AG08395 (cell line): Measurements from ENCODE around the gene CD248.
"Not testable (repeated sequence)": the region's sequence is repeated elsewhere in the genome, so short reads cannot be mapped to it uniquely, and the experiment has no call there.

Experiments
- DNase-seq: peaks from one replicate; pipeline ENCODE4 v3.0.0; 2012; ENCODE audit warnings: mixed read lengths, low spot score

CD248 gene

GRCh38 chr11:66289548-66290329 lies 27.1 kb downstream of the CD248 start:
- no peak for DNase-seq

DNA sequence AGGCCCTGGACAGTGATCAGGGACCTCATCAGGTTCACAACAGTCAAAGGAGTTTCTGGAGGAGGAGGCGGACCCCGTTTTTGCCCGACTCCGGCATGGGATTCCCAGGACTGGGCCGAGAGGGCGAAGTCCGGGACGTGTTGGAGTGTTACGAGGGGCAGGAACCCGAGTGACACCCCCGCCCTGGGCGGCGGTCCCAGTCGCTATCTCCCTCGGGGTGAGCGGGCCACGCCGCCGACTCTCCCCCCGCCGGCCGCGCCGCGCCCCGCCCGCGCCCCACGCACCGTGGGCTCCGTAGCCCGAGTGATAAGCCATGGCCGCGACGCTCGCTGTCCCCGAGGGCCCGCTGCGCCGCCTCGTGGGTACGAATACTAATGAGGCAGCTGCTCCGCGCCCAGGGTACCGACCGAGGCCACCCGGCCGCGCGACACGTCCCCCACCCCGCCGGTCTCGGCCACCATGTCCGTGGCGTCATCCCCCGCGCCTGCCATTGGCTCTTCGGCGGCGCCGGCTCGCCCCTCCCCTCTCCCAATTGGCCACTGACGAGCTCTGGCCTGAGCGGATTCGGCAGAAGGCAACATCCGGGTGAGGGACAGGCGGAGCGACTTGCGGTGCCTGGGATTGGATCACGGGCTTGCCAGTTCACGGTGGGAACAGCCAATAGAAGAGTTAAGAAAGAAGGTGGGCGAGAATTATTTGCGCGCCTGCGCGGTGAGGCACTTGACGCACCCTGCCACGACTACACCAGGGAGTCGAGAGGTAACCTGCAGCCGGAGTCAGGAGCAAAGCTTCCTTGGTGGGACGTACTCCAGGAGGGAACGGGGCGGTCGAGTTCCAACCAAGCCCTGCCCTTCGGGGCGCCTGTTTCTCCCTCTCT lies 27.9 kb downstream of the CD248 start, which contains the start of gene YIF1A:
YIF1A (minus strand) TSS at position 473 of the 877 bp plus-strand sequence; CDS start at position 315, 158 bp downstream.
- peak; percentile 100 for DNase-seq

GRCh38 chr11:66287889-66288670 lies 28.8 kb downstream of the CD248 start:
- DNase-seq: no peak

- DNase-seq: no peak
Measured at GRCh38 chr11:66287211-66287888, 29.5 kb downstream of the CD248 start.

DNA sequence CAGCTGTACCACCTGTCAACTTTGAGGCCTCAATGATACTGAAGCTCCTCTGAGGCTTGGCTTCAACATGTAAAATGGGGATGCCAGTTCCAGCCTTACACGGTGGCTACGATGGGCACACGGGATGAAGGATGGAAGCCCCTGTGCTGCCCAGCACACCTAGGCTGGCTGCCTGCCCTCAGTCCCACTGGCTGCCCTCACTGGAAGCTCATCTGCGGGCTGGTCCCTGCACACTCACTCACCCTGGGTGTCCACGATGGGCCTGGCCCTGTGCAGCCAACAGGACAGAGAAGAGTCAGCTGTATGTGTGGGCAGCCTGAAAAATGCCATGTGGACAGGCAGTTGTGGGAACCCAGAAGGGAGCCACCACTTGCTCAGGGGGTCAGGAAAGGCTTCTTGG lies 30.1 kb downstream of the CD248 start:
- no peak for DNase-seq

DNA sequence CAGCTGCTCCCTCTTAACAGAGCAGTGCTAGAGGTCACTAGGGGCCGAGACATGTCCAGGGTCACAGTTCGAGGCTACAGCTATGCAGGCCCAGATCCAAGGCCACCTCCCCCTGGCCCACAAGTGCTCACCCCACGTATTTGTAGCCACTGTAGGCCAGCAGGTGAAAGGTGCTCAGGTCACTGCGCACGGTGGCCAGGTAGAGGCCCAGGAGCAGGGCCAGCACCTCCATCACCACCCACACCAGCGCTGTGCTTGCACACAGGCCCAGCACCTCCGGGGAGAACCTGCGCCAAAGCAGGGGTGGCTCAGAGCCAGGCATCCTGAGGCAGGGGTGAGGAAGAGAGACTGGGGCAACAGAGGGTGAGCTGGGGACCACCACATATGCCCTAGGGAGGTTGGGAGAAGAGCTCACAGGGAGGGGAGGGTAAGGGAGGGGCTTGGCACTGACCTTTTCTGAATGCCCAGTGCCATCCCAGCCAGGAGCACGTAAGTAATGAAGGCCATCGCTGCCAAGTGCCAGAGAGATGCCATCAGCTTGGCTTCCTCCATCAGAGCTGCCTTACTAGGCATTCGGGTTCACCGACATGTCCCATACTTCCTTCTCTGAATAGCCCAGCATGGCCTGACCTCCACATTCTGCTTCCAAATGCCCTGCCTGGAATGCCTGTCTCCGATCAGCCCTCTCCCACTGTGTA lies 31.4 kb downstream of the CD248 start:
- no peak for DNase-seq

DNA sequence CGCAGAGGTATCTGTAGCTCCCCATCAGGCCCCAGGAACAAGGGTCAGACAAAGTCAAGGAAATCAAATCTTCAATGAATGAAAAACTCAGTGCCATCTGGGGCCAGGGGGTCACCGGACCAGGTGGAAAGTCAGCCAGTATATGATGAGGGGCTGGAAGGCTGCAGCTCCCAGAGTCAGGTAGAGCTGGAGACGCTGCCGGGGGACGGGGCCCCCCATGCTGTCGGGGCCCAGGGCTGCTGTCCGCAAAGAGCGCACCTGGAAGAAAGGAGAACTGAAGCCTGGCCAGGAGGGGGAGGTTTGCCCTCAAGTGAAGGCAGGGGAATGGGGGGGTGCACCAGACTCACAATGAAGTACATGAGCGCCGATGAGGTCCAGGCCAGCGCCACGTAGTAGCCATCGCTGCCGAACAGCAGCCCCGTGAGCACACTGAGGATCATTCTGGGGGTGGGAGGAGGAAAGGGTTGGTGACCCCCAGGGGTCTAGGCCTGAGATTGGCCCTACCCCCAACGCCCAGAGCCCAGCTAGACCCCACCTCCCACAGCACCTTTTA lies 32.2 kb downstream of the CD248 start:
- DNase-seq: no peak

DNA sequence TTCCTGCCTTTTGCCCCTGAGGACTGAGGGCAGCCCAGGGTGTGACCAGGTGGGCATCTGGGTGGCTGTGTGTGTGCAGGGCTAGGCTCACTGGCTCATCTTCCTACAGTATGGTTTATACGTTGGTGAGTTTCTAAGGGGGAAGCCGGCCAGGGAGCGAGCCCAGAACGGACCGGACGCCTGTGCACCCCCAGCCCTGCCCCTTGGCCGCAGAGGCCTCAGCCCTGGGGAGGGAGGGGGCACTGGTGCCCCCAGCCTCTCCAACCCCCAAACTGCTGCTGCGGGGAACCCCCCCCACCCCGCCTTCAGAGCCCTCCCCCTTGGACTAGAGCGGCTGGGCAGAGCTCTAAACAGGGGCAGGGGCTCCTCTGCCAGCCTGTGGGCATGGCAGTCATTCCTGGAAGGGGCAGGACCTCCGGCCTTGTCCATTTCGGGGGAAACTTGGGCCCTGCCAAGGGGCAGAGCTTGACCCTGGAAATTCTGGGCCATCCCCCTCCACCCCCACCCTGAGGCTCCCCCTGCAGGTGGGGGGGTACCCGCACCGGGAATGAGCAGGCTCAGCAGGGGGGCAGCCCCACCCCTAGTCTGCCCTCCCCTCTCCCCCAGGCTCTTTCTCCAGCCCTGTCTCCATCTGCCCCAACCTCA lies 33.3 kb downstream of the CD248 start:
- DNase-seq: no peak

DNA sequence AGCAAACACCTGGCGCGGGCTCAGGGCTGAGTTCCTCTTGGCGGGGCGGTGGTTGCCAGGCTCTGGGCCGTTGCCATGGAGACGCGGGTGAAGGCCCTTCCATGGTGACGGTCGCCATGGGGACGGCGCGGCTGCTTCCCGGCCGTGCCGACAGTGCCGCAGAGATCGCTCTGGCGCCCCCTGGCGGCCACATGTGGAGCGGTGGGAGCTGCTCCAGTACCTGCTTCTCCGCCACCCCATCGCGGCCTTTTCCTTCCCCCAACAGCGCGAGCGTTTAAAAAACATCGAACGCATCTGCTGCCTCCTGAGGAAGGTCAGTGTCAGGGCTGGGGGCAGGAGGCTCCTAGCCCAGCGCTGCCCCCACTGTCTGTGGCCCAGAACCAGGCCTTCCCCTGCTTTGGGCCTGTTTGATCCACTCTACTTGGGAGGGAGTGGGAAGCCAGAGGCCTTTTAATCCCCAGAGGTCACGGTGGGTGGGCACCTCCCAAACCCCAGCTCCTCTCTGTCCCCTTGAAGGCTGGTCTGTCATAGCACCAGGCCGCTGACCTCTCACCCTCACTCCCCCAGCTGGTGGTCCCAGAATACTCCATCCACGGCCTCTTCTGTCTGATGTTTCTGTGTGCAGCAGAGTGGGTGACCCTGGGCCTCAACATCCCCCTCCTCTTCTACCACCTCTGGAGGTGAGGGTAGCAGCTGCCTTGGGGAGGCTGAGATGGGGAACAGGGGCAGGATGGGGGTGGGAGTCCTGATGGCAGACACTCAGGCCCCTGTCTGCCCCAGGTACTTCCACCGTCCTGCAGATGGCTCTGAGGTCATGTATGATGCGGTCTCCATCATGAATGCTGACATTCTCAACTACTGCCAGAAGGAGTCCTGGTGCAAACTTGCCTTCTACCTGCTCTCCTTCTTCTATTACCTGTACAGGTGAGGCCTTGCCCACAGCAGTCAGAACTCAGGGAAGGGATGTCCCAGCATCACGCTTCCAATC lies 34.1 kb downstream of the CD248 start:
- DNase-seq: peak; percentile 98

DNA sequence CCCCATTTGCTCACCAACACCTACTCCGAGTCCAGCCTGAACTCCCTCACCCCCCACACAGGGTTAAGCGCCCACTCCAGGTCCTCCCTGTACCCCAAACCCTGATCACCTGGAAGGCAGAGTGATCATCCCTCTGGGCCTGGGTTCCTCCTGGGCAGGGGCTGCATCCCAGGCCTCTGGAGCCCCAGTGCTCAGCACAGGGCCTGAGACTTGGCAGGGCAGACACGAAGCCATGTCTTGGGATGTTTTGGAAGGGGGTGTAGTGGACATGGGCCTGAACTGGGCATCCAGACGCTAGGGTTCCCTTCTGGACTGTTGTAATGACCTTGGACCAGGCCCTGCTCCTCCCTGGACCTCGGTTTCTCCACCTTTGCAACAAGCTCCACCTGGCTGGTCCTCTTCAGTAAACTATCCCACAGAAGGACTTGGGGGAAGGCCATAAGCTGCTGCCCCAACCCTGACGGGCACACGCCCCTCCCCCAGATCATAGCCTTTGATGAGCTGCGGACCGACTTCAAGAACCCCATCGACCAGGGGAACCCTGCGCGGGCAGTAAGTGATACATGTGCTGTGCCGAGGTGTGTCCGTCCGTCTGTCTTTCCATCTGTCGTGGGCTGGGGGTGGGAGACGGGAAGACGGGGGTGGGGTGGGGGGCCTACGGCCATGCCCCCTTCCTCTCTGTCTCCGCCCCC lies 34.9 kb downstream of the CD248 start:
- DNase-seq: no peak

DNA sequence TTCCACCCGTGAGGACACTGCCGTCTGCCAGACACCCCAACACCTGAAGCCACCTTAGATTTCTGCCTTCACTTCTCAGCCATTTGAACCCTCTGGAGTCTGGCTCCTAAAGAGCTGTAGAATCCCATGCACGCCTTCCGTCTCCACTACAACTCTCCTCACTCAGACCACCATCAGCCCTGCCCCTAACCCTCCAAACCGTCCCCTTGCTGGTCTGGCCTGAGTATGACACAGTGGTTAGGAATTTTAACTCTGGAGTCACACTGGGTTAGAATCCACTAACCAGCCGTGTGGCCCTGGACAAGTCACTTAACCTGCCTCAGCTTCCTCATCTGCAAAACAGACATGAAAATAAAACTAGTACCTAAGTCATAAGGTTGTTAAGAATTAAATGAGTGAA lies 35.8 kb downstream of the CD248 start:
- DNase-seq: no peak

DNA sequence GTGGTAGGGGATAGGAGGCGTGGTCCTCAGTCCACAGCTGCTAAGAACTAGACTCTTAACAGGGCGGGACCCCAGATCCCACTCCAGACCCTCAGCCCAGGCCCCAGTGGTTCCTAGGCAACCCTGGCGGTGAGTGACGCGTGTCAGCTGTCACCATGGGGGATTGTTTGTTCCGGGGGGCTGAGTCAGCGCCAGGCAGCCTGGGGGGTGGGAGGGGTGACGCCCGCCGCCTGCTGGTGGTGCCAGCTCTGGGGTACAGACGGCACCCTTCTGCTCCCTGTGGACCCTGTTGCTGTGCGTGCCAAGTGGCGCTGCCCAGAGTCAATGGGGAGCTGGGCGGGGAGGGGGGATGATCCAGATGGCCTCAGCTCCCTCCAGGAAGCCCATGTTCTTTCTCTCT lies 36.4 kb downstream of the CD248 start:
- DNase-seq: no peak

DNA sequence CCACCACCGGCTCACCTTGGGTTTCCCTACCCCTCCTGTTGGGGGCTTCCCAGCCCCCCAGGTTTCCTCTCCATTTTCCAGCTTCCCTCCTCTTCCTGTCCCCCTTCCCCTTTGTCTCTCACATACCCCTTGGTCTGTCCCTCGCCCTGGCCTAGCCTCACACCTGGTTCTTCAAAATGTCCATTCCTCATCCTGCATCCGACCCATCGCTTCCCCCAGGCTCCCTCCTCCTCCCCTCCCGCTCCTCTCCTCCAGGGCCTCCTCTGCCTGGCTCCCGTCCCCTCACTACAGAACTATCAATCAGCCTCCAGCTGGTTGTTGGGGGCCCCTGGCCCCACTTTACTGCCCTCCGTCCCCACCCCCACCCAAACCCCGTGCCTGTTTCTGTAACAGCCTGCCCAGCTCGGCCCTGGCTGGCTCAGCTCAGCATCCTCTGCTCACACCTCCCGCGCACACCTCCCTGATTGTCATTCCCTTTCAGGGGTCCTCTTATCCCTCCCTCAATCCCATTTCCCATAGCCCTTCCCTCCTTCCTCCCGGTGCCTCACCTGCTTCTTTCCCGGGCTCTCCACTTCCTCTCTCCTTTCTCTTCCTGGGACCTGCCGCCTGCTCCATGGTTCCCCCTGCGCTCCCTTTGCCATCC lies 37.6 kb downstream of the CD248 start:
- DNase-seq: no peak

DNA sequence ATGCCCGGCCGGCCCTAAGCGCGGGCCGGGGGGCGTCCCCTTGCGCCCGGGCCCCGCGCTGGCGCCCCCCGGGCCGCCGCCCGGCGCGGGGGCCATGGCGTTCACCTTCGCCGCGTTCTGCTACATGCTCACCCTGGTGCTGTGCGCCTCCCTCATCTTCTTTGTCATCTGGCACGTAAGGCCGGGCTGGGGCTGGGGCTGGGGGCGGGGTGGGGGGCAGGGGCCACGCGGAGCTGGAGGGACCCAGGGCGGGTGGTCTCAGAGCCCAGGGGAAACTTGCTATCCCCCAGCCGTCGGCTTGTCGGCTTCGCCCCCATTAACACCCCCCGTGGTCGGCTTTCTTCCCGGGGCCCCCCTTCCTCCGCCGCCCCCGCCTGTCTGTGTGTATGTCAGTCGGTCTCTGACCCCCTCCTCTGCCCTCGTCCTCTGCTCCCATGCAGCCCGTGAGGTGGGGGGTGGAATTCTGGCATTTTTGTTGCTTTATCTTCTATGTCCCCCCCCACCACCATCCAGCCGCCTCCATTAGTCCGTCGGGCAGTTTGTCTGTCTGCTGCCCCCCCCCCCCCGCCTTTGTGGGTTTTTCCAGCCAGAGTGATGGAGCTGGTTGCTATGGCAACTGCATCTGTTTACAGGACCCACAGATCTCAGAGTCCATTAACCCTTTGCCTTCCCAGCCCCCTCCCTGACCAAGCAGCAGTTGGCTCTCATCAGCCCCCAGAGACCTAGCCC lies 38.3 kb downstream of the CD248 start:
- DNase-seq: no peak

GRCh38 chr11:66277471-66278362 lies 39.1 kb downstream of the CD248 start, which contains the start of gene CNIH2:
Gene CNIH2, plus strand, starts transcription at chr11:66278175. Its CDS starts 282 bp downstream, at chr11:66278457.
- DNase-seq: peak; percentile 47

DNA sequence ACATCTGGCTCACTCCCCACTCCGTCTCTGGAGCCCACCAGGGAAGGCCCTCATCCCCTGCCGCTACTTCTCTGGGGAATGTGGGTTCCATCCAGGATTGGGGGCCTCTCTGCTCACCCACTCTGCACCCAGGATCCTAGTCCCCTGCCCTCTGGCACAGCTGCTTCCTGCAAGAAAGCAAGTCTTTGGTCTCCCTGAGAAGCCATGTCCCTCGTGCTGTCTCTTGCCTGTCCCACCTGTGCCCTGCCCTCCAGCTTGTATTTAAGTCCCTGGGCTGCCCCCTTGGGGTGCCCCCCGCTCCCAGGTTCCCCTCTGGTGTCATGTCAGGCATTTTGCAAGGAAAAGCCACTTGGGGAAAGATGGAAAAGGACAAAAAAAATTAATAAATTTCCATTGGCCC lies 39.8 kb downstream of the CD248 start:
- DNase-seq: not testable (repeated sequence)
